B cell (primary cell): ENCODE measurements around the gene PIP4K2A.

Experiments used
- EZH2 ChIP-seq: IDR thresholded peaks from 2 replicates; pipeline ENCODE4 v1.6.1; 2012; ENCODE audit warnings: borderline replicate concordance, low read depth, mild to moderate bottlenecking, moderate library complexity, low read length; ENCODE audit not compliant: insufficient read depth, poor library complexity, severe bottlenecking
- TF ChIP-seq, protein P1 (sequence below): fragments of 200-600 bp; IDR thresholded peaks from one replicate; pipeline ENCODE4 v1.8.0; 2022; ENCODE audit warnings: antibody characterized with exemption, mild to moderate bottlenecking

DNA sequence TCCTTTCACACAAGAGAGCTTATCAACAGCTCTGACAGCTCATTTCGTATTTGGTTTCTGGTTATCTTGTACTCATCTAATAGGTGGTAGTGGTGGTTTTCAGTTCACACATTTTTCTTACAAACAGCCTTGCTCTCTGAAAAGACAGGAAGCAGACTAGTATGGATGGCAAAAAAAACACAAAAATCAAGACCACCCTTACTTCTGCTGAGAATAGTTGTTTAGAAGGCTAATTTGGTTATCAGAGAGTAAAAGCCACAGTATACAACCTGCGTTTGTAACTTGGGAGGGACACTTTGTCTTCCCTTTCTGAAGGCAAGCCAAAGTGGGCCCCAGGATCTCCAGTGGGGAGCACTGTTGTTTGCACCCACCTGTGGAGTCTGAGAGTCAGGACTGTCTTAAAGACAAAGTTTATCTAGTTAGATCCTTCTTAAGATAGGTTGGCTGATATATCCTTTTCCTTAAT lies 68.0 kb downstream of the PIP4K2A start:
- TF ChIP-seq, protein P1, sequence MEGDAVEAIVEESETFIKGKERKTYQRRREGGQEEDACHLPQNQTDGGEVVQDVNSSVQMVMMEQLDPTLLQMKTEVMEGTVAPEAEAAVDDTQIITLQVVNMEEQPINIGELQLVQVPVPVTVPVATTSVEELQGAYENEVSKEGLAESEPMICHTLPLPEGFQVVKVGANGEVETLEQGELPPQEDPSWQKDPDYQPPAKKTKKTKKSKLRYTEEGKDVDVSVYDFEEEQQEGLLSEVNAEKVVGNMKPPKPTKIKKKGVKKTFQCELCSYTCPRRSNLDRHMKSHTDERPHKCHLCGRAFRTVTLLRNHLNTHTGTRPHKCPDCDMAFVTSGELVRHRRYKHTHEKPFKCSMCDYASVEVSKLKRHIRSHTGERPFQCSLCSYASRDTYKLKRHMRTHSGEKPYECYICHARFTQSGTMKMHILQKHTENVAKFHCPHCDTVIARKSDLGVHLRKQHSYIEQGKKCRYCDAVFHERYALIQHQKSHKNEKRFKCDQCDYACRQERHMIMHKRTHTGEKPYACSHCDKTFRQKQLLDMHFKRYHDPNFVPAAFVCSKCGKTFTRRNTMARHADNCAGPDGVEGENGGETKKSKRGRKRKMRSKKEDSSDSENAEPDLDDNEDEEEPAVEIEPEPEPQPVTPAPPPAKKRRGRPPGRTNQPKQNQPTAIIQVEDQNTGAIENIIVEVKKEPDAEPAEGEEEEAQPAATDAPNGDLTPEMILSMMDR: no peak
- no peak for TF ChIP-seq EZH2
